LNCaP clone FGC (cell line): ENCODE results near the gene CCDC14.

Experiments used
- DNase-seq: peaks from one replicate; pipeline ENCODE4 v3.0.0-alpha.2; 2011; ENCODE audit warnings: low read depth
- H3K4me3 ChIP-seq: 2 replicates; pipeline ENCODE4 v1.5.1; 2011; ENCODE audit warnings: mild to moderate bottlenecking, low read depth, low read length, control low read depth
- TF ChIP-seq, protein P1 (sequence below): IDR thresholded peaks from 2 replicates; pipeline ENCODE4 v1.5.1; 2012; ENCODE audit warnings: mild to moderate bottlenecking; ENCODE audit not compliant: control insufficient read depth, insufficient read depth; ENCODE audit errors: extremely low read depth

Gene CCDC14

GRCh38 chr3:123949641-123950040 lies 11.4 kb downstream of the CCDC14 start:
- H3K4me3 ChIP-seq, result no peak overlapping the region
- TF ChIP-seq, protein P1, sequence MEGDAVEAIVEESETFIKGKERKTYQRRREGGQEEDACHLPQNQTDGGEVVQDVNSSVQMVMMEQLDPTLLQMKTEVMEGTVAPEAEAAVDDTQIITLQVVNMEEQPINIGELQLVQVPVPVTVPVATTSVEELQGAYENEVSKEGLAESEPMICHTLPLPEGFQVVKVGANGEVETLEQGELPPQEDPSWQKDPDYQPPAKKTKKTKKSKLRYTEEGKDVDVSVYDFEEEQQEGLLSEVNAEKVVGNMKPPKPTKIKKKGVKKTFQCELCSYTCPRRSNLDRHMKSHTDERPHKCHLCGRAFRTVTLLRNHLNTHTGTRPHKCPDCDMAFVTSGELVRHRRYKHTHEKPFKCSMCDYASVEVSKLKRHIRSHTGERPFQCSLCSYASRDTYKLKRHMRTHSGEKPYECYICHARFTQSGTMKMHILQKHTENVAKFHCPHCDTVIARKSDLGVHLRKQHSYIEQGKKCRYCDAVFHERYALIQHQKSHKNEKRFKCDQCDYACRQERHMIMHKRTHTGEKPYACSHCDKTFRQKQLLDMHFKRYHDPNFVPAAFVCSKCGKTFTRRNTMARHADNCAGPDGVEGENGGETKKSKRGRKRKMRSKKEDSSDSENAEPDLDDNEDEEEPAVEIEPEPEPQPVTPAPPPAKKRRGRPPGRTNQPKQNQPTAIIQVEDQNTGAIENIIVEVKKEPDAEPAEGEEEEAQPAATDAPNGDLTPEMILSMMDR, result no peak
- DNase-seq, result no peak

DNA sequence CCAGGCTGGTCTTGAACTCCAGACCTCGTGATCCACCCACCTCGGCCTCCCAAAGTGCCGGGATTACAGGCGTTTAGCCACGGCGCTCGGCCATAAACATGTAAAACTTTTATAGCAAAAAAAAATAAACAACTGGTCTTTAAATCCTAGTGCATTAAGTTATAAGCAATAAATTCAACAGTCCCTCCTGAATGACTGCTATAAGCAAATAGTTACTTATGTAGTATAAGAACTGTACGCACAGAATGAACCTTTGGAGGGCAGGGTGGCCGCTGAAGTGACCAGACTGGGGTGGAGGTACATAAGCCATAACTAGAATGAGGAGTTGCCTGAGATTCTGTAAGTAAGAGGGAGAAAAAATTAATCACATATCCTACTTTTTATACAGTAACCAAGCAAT lies 12.6 kb downstream of the CCDC14 start:
- TF ChIP-seq, protein P1, result no peak

GRCh38 chr3:123947482-123947881 lies 13.5 kb downstream of the CCDC14 start:
- TF ChIP-seq, protein P1, result no peak
- H3K4me3 ChIP-seq, result no peak overlapping the region
- DNase-seq, result no peak

More for the DNA sequence above, 12.6 kb downstream of the CCDC14 start:
- peak; percentile 61 for DNase-seq
- no peak overlapping the region for H3K4me3 ChIP-seq

- DNase-seq, result no peak
- TF ChIP-seq, protein P1, result no peak
- H3K4me3 ChIP-seq, result no peak overlapping the region
These were observed 19.5 kb downstream of the CCDC14 start for GRCh38 chr3:123941542-123941941.

- TF ChIP-seq, protein P1, result peak; percentile 36
- no peak for DNase-seq
These were observed 19.9 kb downstream of the CCDC14 start for GRCh38 chr3:123941121-123941520.

DNA sequence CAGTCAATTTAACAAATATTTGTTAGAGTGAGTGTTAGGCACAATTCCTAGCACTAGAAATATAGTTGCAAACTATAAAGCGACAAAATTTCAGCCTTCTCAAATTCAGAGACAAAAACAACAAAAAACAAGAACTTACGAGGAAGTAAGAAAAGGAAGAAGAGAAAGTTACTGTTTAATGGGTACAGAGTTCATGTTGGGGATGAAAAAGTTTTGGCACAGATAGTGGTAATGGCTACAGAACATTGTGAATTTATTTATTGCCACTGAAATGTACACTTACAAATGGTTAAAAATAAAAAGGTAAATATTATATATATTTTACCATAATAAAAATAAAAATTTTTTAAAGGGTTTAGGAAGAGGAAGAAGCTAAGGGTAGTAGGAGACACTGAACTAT lies 21.3 kb downstream of the CCDC14 start:
- TF ChIP-seq, protein P1, result no peak
- DNase-seq, result no peak
- H3K4me3 ChIP-seq, result no peak overlapping the region

More at GRCh38 chr3:123941121-123941520, 19.9 kb downstream of the CCDC14 start:
- H3K4me3 ChIP-seq, result no peak overlapping the region

GRCh38 chr3:123936400-123936799 lies 24.6 kb downstream of the CCDC14 start:
- peak; percentile 47 for DNase-seq
- TF ChIP-seq, protein P1, result no peak
- no peak overlapping the region for H3K4me3 ChIP-seq
